Caco-2 (cell line): Measurements from ENCODE around the gene NEDD4L. TPM values are rescaled to one million over a fixed set of nuclear protein-coding genes. Genes with fewer than 3 reads are reported as not detected.

ENCODE experiments used
- BruUV-seq: library from RNA; stranded (reverse); fragments of 400-500 nt; replicated peaks from 2 replicates; lab custom pipeline; 2021; lab: Mats Ljungman, UMichigan
- CTCF ChIA-PET: fragments of 300-600 bp; sonication (Branson Sonifier 250); formaldehyde crosslinking; loops from one replicate; lab custom pipeline; 2022; ENCODE audit warnings: antibody characterized with exemption; lab: Charles Lee
- POLR2A ChIA-PET: fragments of 300-600 bp; sonication (Branson Sonifier 250); formaldehyde crosslinking; loops from one replicate; lab custom pipeline; 2022; ENCODE audit warnings: antibody characterized with exemption; lab: Charles Lee
- DNase-seq, 2 experiments: peaks; one replicate each; pipeline versions ENCODE4 v3.0.0 to v3.0.0-alpha.2; 2020 to 2022
- H3K27me3 ChIP-seq: replicated peaks from 2 replicates; pipeline ENCODE4 v1.6.0; 2011; ENCODE audit warnings: low read length; ENCODE audit not compliant: control insufficient read depth, insufficient read depth
- H3K36me3 ChIP-seq: 2 replicates; pipeline ENCODE4 v1.5.1; 2011; ENCODE audit warnings: low read length; ENCODE audit not compliant: control insufficient read depth, insufficient read depth
- H3K4me1 ChIP-seq: fragments of 250-450 bp; sonication (Bioruptor Pico); 2 replicates; pipeline ENCODE4 v1.5.1; 2020; ENCODE audit warnings: mild to moderate bottlenecking
- H3K4me3 ChIP-seq: 2 replicates; pipeline ENCODE4 v1.5.1; 2011; ENCODE audit warnings: low read depth, mild to moderate bottlenecking, control low read depth, low read length
- H3K9me3 ChIP-seq: fragments of 250-450 bp; sonication (Bioruptor Pico); 2 replicates; pipeline ENCODE4 v1.5.1; 2020; ENCODE audit warnings: mild to moderate bottlenecking, moderate library complexity
- H3K27ac Mint-ChIP-seq: one replicate; pipeline ENCODE4 v1.8.0; 2022; ENCODE audit warnings: mixed read lengths; ENCODE audit not compliant: unreplicated experiment
- H3K27me3 Mint-ChIP-seq: one replicate; pipeline ENCODE4 v1.8.0; 2022; ENCODE audit warnings: mixed read lengths; ENCODE audit not compliant: insufficient read depth, unreplicated experiment
- H3K36me3 Mint-ChIP-seq: one replicate; pipeline ENCODE4 v1.8.0; 2022; ENCODE audit warnings: mild to moderate bottlenecking, mixed read lengths; ENCODE audit not compliant: insufficient read depth, unreplicated experiment
- H3K4me1 Mint-ChIP-seq: one replicate; pipeline ENCODE4 v1.8.0; 2022; ENCODE audit warnings: low read depth, mixed read lengths; ENCODE audit not compliant: unreplicated experiment
- H3K4me3 Mint-ChIP-seq: one replicate; pipeline ENCODE4 v1.8.0; 2022; ENCODE audit warnings: mild to moderate bottlenecking, moderate library complexity, mixed read lengths; ENCODE audit not compliant: unreplicated experiment
- H3K9me3 Mint-ChIP-seq: one replicate; pipeline ENCODE4 v1.8.0; 2022; ENCODE audit warnings: mixed read lengths; ENCODE audit not compliant: unreplicated experiment
- intact Hi-C: fragments of 100-400 bp; cut with micrococcal nuclease; formaldehyde crosslinking; loops from one replicate; pipeline ENCODE4 v1.10.0; 2022; ENCODE audit not compliant: unreplicated experiment
- total RNA-seq: library from RNA; stranded (reverse); gene quantifications from 2 replicates; pipeline ENCODE4 v1.2.3, GENCODE V29; 2022
- TF ChIP-seq, protein P1 (sequence below), 2 experiments: fragments of 200-600 bp in 1 of 2; IDR thresholded peaks; 1 replicate in 1 of 2; 2 replicates in 1 of 2; pipeline versions ENCODE4 v1.5.1 to v1.8.0; 2011 to 2022; ENCODE audit warnings: antibody characterized with exemption in 1 of 2, control low read depth in 1 of 2, inconsistent platforms in 1 of 2, low read depth in 1 of 2, low read length in 1 of 2, mild to moderate bottlenecking in 1 of 2, moderate library complexity in 1 of 2; ENCODE audit not compliant: insufficient read depth in 1 of 2, severe bottlenecking in 1 of 2, unreplicated experiment in 1 of 2

The NEDD4L gene
- total RNA-seq, 1 experiment from 2014 or later: 85.4 TPM

DNA sequence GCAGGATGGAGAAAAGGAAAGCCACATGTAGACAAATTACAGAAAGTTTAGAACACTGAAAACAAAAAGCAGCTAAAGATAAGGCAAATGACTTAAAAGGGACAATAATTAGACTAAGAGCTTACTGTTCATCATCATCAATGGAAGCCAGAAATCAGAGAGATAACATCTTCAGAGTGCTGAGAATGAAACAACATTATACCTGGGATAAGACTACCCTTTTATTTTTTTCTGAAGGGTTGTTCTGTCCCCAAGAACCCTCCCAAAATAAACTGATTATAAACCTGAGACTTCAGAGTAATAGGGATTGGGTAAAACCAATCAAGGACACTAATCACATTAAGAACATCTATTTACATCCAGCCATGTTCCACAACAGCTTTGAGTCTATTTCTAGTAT, 6.9 kb upstream of the NEDD4L start:
- Histone ChIP-seq H3K36me3 (no peaks in the 10 kb centered on the region), H3K4me3 (no peak overlapping the region), H3K27me3 (no peaks in the 10 kb centered on the region), H3K9me3 (no peaks in the 10 kb centered on the region), H3K4me1 (no peaks in the 10 kb centered on the region)
- no peak overlapping the region for H3K4me3 Mint-ChIP-seq
- H3K4me1 Mint-ChIP-seq: peaks cover 7% of the 10 kb centered on the region
- TF ChIP-seq, protein P1, sequence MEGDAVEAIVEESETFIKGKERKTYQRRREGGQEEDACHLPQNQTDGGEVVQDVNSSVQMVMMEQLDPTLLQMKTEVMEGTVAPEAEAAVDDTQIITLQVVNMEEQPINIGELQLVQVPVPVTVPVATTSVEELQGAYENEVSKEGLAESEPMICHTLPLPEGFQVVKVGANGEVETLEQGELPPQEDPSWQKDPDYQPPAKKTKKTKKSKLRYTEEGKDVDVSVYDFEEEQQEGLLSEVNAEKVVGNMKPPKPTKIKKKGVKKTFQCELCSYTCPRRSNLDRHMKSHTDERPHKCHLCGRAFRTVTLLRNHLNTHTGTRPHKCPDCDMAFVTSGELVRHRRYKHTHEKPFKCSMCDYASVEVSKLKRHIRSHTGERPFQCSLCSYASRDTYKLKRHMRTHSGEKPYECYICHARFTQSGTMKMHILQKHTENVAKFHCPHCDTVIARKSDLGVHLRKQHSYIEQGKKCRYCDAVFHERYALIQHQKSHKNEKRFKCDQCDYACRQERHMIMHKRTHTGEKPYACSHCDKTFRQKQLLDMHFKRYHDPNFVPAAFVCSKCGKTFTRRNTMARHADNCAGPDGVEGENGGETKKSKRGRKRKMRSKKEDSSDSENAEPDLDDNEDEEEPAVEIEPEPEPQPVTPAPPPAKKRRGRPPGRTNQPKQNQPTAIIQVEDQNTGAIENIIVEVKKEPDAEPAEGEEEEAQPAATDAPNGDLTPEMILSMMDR (IDR thresholded peaks at IDR 0.05; ENCODE audit: insufficient read depth in 1 of 2, low read depth in 1 of 2, low read length in 1 of 2, severe bottlenecking in 1 of 2, unreplicated experiment in 1 of 2): no peak
- ChIA-PET CTCF (no interaction called here), POLR2A (no interaction called here)
- H3K9me3 Mint-ChIP-seq: no peaks in the 10 kb centered on the region
- H3K27me3 Mint-ChIP-seq: no peaks in the 10 kb centered on the region
- no TSS peak for BruUV-seq
- no peak for DNase-seq
- intact Hi-C loops: no loop called here
- H3K27ac Mint-ChIP-seq: no peak overlapping the region
- H3K36me3 Mint-ChIP-seq: no peaks in the 10 kb centered on the region

DNA sequence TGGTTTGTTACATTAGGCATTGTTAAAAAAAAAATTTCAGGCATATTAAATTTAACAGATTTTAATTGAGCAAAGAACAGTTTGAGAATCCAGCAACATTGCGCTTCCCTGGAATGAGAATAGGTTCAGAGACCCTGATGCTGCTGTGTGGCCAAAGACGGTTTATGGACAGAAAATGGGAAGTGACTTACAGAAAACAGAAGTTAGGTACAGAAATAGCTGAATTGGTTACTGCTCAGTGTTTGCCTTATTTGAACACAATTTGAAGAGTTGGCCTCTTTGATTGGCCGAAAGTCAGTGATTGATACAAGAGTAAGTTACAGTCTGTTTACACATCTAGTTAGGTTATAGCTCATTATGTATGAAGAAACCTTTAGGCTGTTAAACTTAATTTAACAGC, 6.0 kb upstream of the NEDD4L start:
- no TSS peak for BruUV-seq
- POLR2A ChIA-PET: no interaction called here
- Histone ChIP-seq H3K9me3 (no peaks in the 10 kb centered on the region), H3K4me1 (no peaks in the 10 kb centered on the region), H3K4me3 (no peak overlapping the region), H3K36me3 (no peaks in the 10 kb centered on the region), H3K27me3 (no peaks in the 10 kb centered on the region)
- no peaks in the 10 kb centered on the region for H3K36me3 Mint-ChIP-seq
- no peaks in the 10 kb centered on the region for H3K27me3 Mint-ChIP-seq
- H3K9me3 Mint-ChIP-seq: no peaks in the 10 kb centered on the region
- no peak for DNase-seq
- intact Hi-C loops: no loop called here
- no peak overlapping the region for H3K27ac Mint-ChIP-seq
- H3K4me3 Mint-ChIP-seq: no peak overlapping the region
- H3K4me1 Mint-ChIP-seq: peaks cover 7% of the 10 kb centered on the region
- TF ChIP-seq, protein P1 (IDR thresholded peaks at IDR 0.05; ENCODE audit: insufficient read depth in 1 of 2, low read depth in 1 of 2, low read length in 1 of 2, severe bottlenecking in 1 of 2, unreplicated experiment in 1 of 2): no peak
- CTCF ChIA-PET: no interaction called here

DNA sequence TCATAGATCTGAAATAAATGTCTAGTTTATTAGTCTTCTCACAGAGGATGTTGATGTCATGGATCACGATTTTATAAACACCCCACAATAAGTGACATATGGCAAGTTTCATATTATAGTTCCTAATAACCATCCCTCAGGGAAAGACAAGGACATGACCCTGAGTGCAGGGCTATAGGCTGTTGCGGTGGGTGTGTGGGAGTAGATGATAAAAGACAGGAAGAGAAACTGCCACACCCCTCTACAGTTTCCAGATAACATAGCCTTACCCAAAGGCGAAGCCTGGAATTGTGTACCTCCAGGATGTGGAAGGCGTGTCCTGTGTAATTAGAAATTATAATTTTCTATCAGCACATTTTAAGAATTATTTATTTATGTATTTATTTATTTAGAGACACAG, 2.4 kb upstream of the NEDD4L start:
- Histone ChIP-seq H3K27me3 (no peaks in the 10 kb centered on the region), H3K36me3 (no peaks in the 10 kb centered on the region), H3K9me3 (no peaks in the 10 kb centered on the region), H3K4me3 (no peak overlapping the region), H3K4me1 (no peaks in the 10 kb centered on the region)
- TF ChIP-seq, protein P1 (IDR thresholded peaks at IDR 0.05; ENCODE audit: insufficient read depth in 1 of 2, low read depth in 1 of 2, low read length in 1 of 2, severe bottlenecking in 1 of 2, unreplicated experiment in 1 of 2): no peak
- Mint-ChIP-seq H3K9me3 (no peaks in the 10 kb centered on the region), H3K4me3 (no peak overlapping the region), H3K36me3 (peaks cover 10% of the 10 kb centered on the region), H3K4me1 (peaks cover 9% of the 10 kb centered on the region), H3K27ac (peak overlapping the region; percentile 55), H3K27me3 (no peaks in the 10 kb centered on the region)
- DNase-seq: peak in 1 of 2 experiments; percentile 35
- BruUV-seq: no TSS peak
- intact Hi-C loops: loop anchor here (2.0 to 5.0 kb wide), 2 partner anchors 83 to 96 kb away; no protein-coding TSS in a partner anchor
- POLR2A ChIA-PET: no interaction called here
- CTCF ChIA-PET: no interaction called here
